CD4-positive, alpha-beta T cell treated with Interleukin-1 beta for 1 hour (primary cell): ENCODE measurements around the gene PMM2.
A peak's percentile ranks its signal among the peaks of the same experiment; 100 is the strongest.
"Not testable (repeated sequence)": the region's sequence is repeated elsewhere in the genome, so short reads cannot be mapped to it uniquely, and the experiment has no call there.

Source experiments
- DNase-seq, 2 donors: peaks; one replicate each; pipeline ENCODE4 v3.0.0-alpha.2; 2020 to 2022

The PMM2 gene

DNA sequence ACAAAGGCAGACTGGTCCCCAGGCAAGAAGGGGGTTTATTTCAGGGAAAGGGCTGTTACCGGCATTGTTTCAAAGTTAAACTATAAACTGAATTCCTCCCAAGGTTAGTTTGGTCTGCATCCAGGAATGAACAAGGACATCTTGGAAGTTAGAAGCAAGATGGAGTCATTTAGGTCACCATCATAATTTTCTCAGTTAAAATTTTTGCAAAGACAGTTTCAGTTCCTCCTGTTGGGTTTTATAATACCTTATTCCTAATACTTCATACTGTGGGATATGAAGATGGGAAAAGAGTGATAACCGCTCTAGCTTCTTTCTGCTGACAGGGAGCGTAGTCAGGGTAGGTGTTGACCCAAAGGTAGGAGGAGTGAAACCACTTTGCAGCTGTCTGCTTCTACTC is 24.8 kb downstream of the PMM2 start:
- no peak for DNase-seq

DNA sequence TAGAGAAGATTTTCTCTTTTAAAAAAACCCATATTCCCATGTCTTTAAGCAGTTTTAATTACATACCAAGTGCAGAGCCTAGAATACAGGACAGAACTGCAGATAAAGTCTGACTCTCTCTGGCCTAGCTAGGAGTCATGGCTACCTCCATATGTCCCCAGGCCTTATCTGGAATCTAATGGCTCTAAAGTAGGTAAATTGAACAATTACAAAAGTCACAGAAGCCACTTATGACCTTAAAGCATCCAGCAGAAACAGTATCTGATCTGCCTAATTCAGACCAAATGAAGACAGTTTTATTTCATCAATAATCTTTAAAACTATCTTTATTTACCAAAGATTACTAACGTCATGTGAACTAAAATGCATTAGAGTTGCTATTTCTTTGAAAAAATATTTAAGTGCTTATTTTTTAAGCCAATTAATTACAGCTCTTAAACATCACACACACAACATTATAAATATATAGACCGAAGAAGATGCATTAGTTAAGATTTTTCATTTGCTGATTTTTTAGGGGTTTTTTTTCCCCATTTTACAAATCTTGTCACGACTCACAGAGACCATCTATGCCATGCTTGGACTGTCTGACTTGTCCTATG is 28.7 kb downstream of the PMM2 start:
- no peak for DNase-seq

DNA sequence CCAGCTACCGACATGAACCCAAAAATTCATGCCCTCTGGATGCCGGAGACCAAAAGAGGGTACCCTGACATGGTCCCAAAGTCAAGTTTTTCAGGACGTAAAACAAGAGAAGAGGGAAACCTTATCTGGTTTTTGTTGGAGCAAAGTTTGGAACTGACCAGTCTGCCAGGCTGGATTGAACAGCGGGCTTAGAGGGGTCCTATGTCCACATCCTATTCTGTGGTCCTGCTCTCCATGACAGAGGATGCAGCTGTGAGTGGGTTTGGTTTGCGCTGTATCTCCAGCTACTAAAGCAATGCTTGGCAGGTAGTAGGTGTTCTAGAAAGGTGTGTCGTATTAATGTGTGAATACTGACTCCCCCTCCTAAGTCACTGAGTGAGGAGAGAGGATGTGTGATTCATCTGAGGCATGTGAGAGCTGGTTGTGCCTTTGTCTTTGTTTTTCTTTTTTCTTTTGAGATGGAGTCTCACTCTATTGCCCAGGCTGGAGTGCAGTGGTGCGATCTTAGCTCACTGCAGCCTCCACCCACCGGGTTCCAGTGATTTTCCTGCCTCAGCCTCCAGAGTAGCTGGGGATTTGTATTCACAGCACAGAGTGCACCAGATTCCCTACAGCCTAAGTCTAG is 31.0 kb downstream of the PMM2 start:
- DNase-seq = no peak

DNA sequence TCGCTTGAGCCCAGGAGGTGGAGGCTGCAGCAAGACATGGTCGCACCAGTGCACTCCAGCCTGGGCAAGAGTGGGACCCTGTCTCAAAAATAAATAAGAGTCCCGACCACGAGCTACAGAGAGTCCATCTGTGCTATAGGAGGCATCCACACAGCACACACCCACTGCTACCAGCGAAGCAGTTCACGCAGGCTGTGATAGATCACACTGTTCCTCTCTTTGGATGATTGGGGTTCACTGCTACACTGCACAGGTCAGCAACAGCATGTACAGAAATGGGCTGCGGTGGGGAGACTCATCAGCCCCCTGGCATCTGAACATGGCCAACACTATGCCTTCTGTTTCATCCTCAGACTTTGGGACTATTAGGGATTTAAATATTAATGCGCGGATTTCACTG is 33.8 kb downstream of the PMM2 start:
- DNase-seq = no peak

DNA sequence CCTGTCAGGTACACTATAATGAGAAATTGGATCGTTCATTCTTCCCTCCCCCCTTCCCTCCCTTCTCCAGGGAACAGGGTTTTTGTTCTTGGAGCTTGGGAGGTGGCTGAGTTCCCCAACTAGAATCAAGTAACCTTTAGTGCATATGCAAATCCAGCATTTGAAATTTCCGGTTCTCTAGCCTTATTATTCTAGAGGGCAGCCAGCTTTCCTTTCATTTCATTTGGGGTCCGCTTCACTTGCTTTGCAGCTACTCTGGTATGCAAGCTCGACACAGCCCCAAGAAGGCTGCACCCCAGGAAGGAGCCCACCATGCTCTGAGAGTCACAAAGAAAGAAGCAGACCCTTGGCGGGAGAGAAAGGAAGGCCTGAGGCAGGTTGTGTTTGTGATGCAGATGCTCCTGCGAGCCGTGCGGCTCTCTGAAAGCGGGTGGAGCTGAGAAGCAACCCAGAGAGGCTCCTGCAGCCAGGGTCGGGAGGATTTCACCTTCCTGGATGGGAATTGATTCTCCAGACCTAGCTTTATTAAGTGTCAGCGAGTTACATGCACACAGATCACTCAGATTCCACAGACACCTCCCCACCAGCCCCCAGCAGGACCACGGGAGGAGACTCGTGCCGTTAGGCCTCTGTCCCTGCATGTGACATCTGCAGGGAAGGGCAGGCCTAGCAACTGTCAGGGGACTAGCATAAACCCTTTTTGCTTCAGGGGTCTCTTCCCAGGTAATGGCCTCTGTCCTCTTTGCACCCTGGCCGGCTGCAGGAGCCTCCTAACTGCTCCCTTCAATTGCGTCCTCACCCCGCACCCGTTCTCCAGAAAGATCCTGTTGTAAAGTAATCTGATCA is 34.5 kb downstream of the PMM2 start:
- no peak for DNase-seq

DNA sequence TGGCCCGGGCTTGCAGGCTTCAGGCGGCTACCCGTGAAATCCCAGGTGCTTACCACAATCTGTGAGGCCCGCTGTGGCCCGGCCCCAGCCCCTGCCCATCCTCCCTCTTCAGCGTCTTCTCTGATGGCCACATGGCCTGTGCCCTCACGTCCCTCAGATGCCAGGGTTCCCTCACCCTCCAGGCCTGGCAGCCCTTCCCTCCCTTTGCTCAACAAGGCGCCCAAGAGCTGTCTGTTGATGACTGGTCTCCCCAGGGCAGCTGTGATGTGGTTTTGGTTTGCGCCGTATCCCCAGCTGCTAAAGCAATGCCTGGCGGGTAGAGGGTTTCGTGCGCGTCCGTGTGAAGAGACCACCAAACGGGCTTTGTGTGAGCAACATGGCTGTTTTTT is 35.1 kb downstream of the PMM2 start:
- DNase-seq = peak in 1 of 2 donors; percentile 38

DNA sequence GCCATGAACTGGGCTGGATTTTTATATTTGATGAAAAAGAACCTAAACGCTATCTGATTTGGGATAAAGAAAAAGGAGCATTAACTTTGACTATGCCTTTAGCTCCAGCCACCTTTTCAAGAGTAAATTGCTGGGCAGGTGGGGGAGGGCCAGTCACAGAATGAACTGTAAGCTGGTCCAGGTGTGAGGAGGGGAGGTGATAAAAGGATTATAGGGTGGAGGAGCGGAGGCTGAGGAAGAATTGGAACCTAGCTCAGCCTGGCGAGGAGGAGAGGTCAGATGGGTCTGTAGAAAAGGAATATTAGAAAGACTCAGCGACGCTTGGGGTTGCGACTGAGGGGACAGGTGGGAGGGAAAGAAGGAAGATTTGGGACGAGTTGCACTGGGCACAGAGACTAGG is 39.2 kb downstream of the PMM2 start:
- not testable (repeated sequence) for DNase-seq

DNA sequence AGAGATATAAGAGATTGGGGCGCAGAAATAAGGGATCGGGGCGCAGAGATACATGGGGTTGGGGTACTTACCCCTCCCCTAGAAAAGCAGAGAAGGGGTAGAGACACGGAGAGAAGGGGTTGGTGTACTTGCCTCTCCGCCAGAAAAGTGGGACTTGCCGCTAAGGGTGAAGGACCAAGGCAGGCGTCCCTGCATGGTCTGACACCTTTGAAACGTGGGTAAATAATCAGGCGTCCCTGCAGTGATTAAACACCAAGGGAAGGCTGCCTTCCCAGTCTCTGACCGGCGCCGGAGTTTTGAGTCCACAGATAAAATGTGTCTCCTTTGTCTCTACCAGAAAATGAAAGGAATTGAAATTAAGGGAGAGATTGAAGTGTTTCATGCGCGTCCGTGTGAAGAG is 40.0 kb downstream of the PMM2 start:
- DNase-seq = not testable (repeated sequence)

DNA sequence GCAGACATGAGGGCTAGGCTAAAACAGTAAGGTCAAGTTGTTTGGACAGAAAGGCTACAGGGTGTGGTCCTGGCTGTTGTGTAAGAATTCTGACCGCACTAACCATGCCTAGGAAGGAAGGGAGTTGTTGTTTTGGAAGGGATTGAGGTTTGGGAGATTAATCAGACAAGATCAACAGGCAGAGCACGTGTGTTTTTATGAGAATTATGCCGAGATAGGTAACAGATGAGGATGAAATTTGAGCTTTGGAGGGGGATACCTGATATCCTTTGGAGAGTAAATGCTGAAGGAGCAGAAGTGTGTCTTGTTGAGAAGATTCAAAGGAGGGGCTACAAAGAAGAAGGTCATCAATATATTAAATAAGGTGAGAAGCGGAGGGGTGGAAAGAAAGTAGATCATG is 44.4 kb downstream of the PMM2 start:
- DNase-seq = not testable (repeated sequence)

DNA sequence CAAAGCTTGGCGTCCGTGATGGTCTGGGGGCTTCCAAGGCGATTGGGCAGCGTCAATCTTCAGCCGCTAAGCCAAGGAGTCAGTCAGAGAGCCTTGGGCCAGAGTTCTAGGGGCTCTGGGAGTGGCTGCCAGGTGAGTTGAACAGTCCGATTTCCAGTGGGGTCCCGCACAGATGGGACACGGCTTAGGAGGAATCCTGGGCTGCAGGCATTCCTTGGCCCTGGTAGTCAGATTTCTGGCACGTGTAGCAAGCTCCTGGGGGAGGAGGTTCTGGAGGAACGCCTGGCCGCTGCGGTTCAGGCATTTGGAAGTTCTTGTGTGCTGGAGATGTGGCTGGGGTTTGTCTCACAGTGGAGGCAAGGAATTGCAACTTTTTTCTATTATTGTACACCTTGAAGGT is 45.7 kb downstream of the PMM2 start:
- not testable (repeated sequence) for DNase-seq

DNA sequence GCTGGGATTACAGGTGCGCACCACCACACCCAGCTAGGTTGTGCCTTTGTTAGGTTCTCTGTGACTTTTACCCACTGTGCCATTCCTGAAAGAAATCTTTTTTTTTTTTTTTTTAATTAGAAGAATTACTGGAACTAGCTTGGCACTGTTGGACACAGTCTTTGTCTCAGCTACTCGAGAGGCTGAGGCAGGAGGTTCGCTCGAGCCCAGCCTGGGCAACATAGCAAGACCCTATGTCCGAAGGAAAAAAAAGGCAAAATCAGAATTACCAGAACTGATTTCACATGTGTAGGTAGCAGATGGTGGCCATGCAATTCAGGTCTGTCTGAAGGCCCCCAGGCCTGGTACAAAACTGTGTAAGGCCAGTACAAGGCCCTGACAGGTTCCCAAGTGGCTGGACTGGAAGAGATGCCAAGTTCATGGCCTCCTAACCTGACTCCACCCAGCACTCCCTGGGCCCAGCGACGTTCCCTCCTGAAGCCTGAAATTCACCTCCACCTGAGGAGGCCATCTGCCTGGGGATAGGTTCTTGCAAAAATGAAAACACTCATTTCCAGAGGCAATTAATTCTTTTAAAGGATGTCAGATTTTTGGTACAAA is 48.2 kb downstream of the PMM2 start:
- no peak for DNase-seq

DNA sequence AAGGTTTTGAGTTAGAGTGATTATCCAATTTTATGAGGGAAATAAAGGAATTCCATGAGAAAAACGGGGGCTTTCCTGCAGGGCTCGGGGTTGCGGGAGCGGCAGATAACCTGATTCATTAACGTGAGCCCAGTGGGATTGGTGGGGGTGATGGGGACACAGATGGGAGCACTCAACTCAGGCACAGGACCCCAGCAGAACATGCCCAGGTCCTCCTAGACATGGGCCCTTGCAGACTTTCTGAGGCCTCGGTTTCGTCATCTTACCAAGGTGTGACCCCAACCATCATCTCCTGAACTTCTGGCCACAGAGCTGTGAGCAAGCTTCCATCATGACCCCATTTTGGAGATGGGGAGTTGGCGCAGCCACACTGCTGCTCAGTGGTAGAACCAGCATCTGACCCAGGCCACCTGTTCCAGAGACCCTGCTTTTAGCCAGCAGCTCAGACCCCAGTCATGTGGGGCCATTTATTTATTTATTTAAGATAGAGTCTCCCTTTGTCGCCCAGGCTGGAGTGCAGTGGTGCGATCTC is 48.8 kb downstream of the PMM2 start:
- DNase-seq = no peak

DNA sequence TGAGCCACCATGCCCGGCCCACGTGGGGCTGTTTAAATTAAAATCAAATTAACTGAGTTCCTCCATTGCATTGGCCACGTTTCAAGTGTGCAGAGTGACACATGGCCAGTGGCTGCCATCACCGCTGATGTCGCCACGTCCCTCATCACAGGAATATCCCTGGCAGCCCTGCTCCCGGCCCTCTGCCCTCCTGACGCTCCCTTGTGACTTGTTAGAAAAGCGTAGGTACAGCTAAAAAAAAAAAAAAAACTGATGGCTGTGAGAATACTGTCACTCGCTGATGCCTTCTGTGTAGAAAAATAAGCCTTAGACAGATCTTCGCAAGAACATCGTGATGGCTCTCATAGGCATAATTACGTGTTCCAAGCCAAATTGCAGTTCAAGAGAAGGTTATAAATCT is 49.5 kb downstream of the PMM2 start:
- no peak for DNase-seq

DNA sequence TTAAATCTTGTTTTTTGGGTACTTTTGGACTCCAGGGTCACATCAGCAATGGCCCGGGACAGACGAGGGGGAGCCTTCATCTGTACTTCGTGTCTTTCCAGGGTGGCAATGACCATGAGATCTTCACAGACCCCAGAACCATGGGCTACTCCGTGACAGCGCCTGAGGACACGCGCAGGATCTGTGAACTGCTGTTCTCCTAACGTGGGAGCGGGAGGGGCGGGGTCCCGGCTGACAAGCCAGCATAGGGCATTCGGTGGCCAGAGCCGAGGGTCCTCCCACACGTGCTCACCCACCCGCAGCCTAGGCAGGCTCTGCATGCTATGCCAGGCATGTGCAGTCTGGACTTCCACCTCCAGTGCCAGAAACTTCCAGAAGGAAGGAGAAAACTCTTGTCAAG is 50.0 kb downstream of the PMM2 start:
- no peak for DNase-seq

DNA sequence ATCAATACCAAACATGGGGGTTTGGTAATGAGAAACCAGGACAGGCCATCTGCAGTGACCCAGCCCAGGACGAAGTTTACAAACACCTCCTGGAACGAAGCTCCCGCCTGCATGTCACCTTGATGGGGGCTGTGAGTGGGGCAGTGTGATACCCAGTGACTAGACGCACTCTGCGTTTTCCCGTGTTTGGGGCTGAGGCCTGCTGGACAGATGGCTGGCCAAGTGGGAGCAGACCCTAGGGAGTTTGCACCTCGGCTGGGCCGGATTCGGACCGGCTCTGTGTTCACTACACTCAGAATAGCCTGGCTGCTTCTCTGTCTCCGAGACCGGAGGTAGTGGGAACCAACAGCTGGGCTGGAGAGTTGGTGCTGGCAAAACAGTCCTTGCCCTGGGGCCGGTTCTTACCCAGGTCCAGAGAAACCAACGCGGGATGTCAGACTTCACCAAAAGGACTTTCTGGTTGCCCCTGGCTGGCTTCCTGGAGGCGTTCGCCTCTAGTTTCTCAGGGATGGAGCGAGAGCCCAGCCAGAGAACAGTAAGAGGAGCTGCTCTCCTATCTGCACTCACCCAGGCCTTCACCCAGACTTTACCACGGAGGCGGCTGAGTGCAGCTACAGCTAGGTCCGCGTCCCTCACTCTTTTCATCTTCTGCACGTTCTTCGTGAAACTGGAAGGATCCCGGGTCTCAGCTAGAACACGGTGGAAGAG is 50.7 kb downstream of the PMM2 start:
- DNase-seq = no peak

DNA sequence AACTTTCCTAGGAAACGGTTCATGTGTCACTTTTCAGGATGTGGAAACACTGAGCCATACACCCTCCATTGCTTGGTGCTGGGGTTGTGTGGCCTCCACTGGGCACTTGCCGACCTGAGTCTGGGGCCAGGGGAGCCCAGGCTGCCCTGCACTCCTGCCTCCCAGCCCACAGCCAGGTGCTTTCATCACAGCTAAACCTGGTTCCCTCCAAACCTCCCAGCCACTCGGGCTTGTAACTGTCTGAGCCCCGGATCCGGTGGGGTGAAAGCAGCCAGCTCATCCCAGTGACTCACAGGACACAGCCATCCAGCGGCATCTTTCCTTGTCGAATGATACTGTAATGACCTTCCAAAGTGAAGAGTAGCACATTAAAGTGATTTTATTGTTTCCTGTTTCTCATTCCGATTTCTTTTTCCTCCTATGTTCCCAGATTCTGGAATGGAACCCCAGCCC is 51.3 kb downstream of the PMM2 start:
- no peak for DNase-seq

DNA sequence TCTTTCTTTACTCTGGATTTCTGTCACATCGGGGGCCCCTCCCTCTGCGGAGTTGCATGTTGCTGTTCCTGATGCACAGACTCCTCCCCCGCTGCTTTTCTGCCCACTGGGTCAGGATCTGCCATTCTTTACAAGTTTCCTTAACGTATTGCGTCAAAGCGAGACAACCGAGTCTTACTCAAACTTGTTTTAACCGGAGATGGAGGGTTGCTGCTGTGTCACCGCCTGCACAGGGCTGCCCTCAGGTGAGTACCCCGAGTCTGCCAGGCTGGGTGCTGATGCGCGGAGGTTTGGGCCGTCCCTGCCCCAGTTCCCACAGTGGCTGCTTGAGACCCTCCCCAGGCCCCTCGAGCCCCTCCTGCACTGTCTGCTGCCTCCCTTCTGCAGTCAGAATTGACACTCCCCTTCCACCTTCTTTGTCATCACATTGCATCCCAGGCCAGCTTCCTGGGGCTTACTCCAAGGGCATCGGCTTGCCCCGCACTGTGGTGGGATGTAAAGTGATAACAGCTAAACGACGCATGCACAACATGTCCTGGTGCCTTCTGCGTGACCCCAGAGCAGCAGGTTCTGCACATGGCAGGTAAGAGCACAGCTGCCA is 51.9 kb downstream of the PMM2 start:
- DNase-seq = no peak

DNA sequence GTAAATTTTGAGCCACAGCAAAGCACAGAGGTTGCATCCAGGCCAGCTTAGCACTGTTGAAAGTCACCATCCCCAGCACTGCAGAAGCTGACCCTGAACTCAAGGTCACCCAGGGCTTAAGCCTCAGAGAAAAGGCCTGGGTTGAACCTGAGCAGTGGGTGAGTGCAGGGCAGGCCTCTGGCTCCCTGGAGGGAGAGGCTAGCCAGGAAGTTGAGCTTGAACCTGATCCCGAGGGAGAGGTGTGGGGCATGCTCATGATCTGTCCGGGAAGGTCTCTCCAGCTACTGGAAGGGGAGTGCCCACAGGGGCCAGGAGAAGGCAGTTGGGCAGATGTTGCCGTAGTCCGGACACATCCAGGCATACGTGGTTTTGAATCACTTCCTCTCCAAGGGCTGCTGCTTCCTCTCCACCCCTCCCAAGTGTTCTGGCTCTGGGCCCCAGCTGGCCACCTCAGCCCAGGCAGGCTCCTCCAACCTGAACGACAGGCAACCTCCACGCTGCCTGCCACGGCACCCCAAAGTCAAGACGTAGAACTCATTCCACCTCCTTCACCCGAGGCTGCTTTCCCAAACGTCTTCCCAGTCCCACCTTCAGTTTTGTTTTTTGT is 52.7 kb downstream of the PMM2 start:
- DNase-seq = peak in 1 of 2 donors; percentile 37

DNA sequence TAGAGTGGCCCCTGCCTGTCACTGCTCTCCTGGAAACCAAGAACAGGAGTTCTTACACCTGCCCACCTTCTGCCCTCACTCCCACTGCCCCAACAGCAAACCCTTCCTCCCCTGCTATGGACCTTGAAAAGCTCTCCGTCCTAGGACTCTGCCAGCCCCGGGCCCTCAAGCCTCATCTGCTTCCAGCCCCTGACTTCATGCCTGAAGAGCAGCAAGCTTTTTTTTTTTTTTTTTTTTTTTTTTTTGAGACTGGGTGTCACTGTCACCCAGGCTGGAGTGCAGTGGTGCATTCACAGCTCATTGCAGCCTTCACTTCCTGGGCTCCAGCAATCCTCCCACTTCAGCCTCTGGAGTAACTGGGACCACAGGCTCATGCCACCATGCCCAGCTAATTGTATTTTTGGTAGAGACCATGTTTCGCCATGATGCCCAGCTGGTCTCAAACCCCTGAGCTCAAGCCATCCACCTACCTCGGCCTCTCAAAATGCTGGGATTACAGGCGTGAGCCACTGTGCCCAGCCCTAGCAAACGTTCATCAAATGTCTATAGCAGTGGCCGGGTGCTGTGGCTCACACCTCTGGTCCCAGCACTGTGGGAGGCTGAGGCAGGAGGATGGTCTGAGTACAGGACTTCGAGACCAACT is 54.2 kb downstream of the PMM2 start:
- DNase-seq = no peak

DNA sequence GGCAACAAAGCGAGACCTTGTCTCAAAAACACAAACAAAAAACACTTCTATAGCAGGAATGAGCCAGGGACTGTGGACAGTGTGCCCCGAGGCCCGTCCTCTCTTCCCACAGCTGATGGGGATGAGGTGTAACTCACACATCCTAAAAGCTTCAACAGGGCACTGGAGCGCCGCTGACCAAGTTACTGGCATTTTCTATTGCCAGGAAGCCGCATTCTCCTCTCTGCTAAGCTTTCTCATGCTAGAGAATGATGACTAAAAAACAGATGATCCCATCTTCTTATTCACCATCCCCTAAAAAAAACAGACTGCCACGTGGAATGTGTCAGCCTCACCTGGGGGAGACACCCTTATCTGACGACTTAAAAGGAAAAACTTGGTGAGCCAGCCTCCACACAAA is 54.9 kb downstream of the PMM2 start:
- no peak for DNase-seq

DNA sequence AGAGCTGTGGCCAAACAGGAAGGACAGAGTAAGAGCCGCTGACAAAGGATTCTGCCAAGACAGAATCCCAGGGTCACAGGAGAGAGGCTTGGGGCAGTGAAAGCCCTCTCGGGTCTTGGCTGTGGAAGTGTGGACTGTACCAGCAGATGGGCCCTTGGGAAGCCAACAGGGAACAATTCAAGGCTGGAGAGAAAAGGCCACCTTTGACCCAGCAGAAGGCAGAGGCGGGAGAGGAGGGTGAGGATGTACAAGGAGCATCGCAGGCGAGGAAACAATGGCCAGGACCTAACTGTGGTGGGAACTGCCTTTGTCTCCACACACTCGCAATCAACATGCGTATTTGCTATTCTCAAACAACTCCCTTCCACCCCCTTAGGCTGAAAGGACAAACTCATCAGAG is 55.5 kb downstream of the PMM2 start:
- DNase-seq = no peak
